Measurements from ENCODE around the gene GRSF1. TPM values are rescaled to one million over a fixed set of nuclear protein-coding genes. Genes with fewer than 3 reads are reported as not detected.

GRSF1 gene
- polyA plus RNA-seq, 1 experiment, result 41.9 TPM

DNA sequence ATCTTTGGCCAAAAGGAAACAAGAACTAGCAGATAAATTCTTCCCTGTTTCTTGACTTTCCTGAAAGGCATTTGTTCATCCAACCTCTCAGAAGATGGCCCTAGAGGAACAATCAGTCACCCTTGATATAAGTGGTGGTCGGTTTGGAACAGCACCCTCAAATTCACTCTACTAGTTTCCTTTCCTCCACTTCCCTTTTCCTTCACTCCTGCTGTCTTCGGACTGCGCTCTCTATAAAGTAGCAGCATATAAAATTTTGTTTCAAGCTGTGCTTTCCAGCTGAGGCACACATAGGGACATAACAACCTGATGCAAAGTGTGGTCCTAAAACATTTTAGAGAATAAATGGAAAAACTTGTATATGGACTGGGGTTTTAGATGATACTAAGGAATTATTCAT is 33.5 kb upstream of the GRSF1 start:
- ChIA-PET CTCF (no interaction called here), POLR2A (interaction anchor here (0.5 kb wide), 1 partner anchor 34 kb away, joined by 13 read pairs; the partner anchor contains the start of gene GRSF1)
- DNase-seq (ENCODE audit: low read depth), result no peak
- H3K27me3 ChIP-seq (ENCODE audit: control insufficient read depth, insufficient read depth, low read length), result no peaks in the 10 kb centered on the region
- no peak overlapping the region for H3K4me3 ChIP-seq (ENCODE audit: low read depth, low read length)
- TF ChIP-seq CTCF (IDR thresholded peaks at IDR 0.05; ENCODE audit: insufficient read depth, low read depth, low read length), result no peak
- H3K36me3 ChIP-seq (ENCODE audit: control insufficient read depth, insufficient read depth, low read length), result no peaks in the 10 kb centered on the region

- no peak overlapping the region for H3K4me3 ChIP-seq (ENCODE audit: low read depth, low read length)
- H3K36me3 ChIP-seq (ENCODE audit: control insufficient read depth, insufficient read depth, low read length), result no peaks in the 10 kb centered on the region
- DNase-seq (ENCODE audit: low read depth), result no peak
- POLR2A ChIA-PET, result no interaction called here
- TF ChIP-seq CTCF (IDR thresholded peaks at IDR 0.05; ENCODE audit: insufficient read depth, low read depth, low read length), result no peak
- H3K27me3 ChIP-seq (ENCODE audit: control insufficient read depth, insufficient read depth, low read length), result no peaks in the 10 kb centered on the region
- CTCF ChIA-PET, result no interaction called here
Observed at GRCh38 chr4:70868778-70869177, 29.1 kb upstream of the GRSF1 start.

DNA sequence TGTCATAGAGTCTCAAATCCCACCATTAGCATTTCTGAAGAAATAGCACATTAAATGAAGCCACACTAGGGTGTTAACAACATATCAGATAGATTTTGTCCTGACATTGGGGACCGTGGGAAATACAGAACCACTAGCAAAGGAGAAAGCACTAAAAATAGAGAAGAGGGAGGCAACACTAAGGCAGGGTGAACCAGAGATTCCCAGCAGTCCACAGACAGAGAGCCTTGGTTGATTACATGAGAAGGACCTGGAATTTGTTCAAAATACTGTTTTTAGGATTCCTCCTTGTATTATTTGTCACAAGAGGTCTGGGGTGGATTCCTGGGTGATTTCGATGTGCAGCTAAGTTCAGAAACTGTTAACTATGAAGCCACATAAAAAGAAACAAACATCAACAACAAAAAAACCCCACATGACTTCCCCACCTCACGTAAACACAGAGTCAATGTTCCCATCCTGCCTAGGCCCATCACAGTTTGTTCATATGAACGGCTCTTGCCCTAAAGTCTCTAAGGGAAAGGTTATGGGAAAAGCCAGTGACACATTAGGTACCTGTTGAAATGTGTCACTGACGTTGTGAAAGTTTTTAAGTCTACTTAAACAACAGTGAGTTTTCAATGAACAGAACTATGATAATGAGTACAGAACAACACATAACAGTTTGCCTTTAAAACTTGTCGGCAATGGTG is 23.6 kb upstream of the GRSF1 start:
- CTCF ChIA-PET, result no interaction called here
- POLR2A ChIA-PET, result interaction anchor here (0.7 kb wide), 1 partner anchor 35 kb away, joined by 4 read pairs; no protein-coding TSS in a partner anchor
- Histone ChIP-seq H3K27me3 (ENCODE audit: control insufficient read depth, insufficient read depth, low read length) (no peaks in the 10 kb centered on the region), H3K36me3 (ENCODE audit: control insufficient read depth, insufficient read depth, low read length) (no peaks in the 10 kb centered on the region), H3K4me3 (ENCODE audit: low read depth, low read length) (no peak overlapping the region)
- no peak for DNase-seq (ENCODE audit: low read depth)
- TF ChIP-seq CTCF (IDR thresholded peaks at IDR 0.05; ENCODE audit: insufficient read depth, low read depth, low read length), result no peak

- Histone ChIP-seq H3K4me3 (ENCODE audit: low read depth, low read length) (no peak overlapping the region), H3K27me3 (ENCODE audit: control insufficient read depth, insufficient read depth, low read length) (no peaks in the 10 kb centered on the region), H3K36me3 (ENCODE audit: control insufficient read depth, insufficient read depth, low read length) (no peaks in the 10 kb centered on the region)
- no peak for DNase-seq (ENCODE audit: low read depth)
- ChIA-PET POLR2A (no interaction called here), CTCF (interaction anchor here (0.6 kb wide), 1 partner anchor 21 kb away, joined by 5 read pairs; no protein-coding TSS in a partner anchor)
- TF ChIP-seq CTCF (IDR thresholded peaks at IDR 0.05; ENCODE audit: insufficient read depth, low read depth, low read length), result no peak
Observed at GRCh38 chr4:70859066-70859465, 19.4 kb upstream of the GRSF1 start.

- DNase-seq (ENCODE audit: low read depth), result no peak
- Histone ChIP-seq H3K36me3 (ENCODE audit: control insufficient read depth, insufficient read depth, low read length) (no peaks in the 10 kb centered on the region), H3K4me3 (ENCODE audit: low read depth, low read length) (no peak overlapping the region), H3K27me3 (ENCODE audit: control insufficient read depth, insufficient read depth, low read length) (no peaks in the 10 kb centered on the region)
- POLR2A ChIA-PET, result no interaction called here
- CTCF ChIA-PET, result no interaction called here
- TF ChIP-seq CTCF (IDR thresholded peaks at IDR 0.05; ENCODE audit: insufficient read depth, low read depth, low read length), result no peak
Observed at GRCh38 chr4:70858454-70858853, 18.8 kb upstream of the GRSF1 start.

Data from BJ (cell line).